Ishikawa (cell line): ENCODE results near the gene SNF8.

Experiments used
- FOXM1 ChIP-seq: IDR thresholded peaks from 2 replicates; pipeline ENCODE4 v1.6.1; 2012; ENCODE audit warnings: low read depth, borderline replicate concordance
- YY1 ChIP-seq: IDR thresholded peaks from 2 replicates; pipeline ENCODE4 v1.6.1; 2012; ENCODE audit warnings: low read depth
- TF ChIP-seq, protein P1 (sequence below): IDR thresholded peaks from 2 replicates; pipeline ENCODE4 v1.6.1; 2012; ENCODE audit warnings: low read depth, mild to moderate bottlenecking

DNA sequence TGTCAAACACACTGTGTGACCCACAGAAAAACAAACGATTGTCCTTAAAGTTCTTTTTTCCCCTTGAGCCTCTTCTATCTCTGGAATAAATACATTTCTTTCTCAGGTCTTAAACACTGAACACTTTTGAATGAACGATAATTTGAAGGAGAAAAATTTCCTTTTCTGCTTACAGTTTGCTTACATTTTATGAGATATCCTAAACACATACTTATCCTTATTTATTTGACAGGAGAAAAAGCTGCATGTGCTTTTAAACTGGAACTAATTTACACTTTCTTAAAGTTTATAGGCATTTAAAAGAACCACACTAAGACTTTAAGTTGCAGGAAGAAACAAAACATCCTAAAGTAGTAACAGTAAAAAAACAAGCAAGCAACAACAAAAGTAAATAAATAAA, 47.8 kb upstream of the SNF8 start:
- TF ChIP-seq, protein P1, sequence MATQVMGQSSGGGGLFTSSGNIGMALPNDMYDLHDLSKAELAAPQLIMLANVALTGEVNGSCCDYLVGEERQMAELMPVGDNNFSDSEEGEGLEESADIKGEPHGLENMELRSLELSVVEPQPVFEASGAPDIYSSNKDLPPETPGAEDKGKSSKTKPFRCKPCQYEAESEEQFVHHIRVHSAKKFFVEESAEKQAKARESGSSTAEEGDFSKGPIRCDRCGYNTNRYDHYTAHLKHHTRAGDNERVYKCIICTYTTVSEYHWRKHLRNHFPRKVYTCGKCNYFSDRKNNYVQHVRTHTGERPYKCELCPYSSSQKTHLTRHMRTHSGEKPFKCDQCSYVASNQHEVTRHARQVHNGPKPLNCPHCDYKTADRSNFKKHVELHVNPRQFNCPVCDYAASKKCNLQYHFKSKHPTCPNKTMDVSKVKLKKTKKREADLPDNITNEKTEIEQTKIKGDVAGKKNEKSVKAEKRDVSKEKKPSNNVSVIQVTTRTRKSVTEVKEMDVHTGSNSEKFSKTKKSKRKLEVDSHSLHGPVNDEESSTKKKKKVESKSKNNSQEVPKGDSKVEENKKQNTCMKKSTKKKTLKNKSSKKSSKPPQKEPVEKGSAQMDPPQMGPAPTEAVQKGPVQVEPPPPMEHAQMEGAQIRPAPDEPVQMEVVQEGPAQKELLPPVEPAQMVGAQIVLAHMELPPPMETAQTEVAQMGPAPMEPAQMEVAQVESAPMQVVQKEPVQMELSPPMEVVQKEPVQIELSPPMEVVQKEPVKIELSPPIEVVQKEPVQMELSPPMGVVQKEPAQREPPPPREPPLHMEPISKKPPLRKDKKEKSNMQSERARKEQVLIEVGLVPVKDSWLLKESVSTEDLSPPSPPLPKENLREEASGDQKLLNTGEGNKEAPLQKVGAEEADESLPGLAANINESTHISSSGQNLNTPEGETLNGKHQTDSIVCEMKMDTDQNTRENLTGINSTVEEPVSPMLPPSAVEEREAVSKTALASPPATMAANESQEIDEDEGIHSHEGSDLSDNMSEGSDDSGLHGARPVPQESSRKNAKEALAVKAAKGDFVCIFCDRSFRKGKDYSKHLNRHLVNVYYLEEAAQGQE = no peak
- TF ChIP-seq YY1 = no peak
- no peak for TF ChIP-seq FOXM1
